Ovary (tissue), 9 donors: ENCODE data around the gene ICA1. TPM values are rescaled to one million over a fixed set of nuclear protein-coding genes. Genes with fewer than 3 reads are reported as not detected.
"Not testable (repeated sequence)": the region's sequence is repeated elsewhere in the genome, so short reads cannot be mapped to it uniquely, and the experiment has no call there.

Source experiments
- DNase-seq, 5 donors: peaks; one replicate each; pipeline ENCODE4 v3.0.0-alpha.2; 2019 to 2020
- H3K27ac ChIP-seq, 2 donors: fragments of 200-600 bp; one replicate each; pipeline versions ENCODE4 v1.5.1 to v1.8.0; 2019 to 2022
- H3K27me3 ChIP-seq: fragments of 200-600 bp; one replicate; pipeline ENCODE4 v1.8.0; 2022
- H3K36me3 ChIP-seq: fragments of 200-600 bp; sonication (generic); one replicate; pipeline ENCODE4 v1.5.1; 2019
- H3K4me1 ChIP-seq: one replicate; pipeline ENCODE4 v1.8.1; 2013; ENCODE audit warnings: mild to moderate bottlenecking, moderate library complexity; ENCODE audit not compliant: insufficient read depth
- H3K4me3 ChIP-seq: fragments of 200-600 bp; sonication (generic); one replicate; pipeline ENCODE4 v1.5.1; 2017
- H3K9me3 ChIP-seq, 2 donors: fragments of 200-600 bp in 1 of 2; sonication (generic) in 1 of 2; one replicate each; pipeline versions ENCODE4 v1.5.1 to v1.8.1; 2013 to 2019; ENCODE audit warnings: mild to moderate bottlenecking in 1 of 2, moderate library complexity in 1 of 2
- EP300 ChIP-seq: sonication (generic); formaldehyde crosslinking; IDR thresholded peaks from one replicate; pipeline ENCODE4 v1.6.1; 2017; ENCODE audit warnings: antibody characterized with exemption
- POLR2A ChIP-seq: fragments of 450-650 bp; IDR thresholded peaks from one replicate; pipeline ENCODE4 v1.6.1; 2017; ENCODE audit warnings: antibody characterized with exemption, mild to moderate bottlenecking, moderate library complexity
- WGBS, 3 donors: extraction: QIAGEN DNeasy Blood & Tissue Kit in 1 of 3; methylation state at CpG; one replicate each; pipeline versions ENCODE4 v1.1.5 to v1.1.7; 2013 to 2017; 5-methylcytosine and 5-hydroxymethylcytosine counted together
- intact Hi-C, 4 donors: fragments of 100-400 bp; cut with DNase I; formaldehyde crosslinking; loops; one replicate each; pipeline versions ENCODE4 v1.11.0 to v1.15.1; 2022 to 2023
- polyA plus RNA-seq, 2 donors: library from polyadenylated mRNA; stranded (reverse); fragments of 200-250 nt in 1 of 2; fragments of 350-450 nt in 1 of 2; fragmentation: Illumina TruSeq in 1 of 2; extraction: RNeasy Lipid Tissue Mini Kit (QIAGEN cat#74804) in 1 of 2; gene quantifications; one replicate each; pipeline ENCODE4 v1.2.3, GENCODE V29; 2013 to 2014
- total RNA-seq, 7 donors: library from RNA; depleted of rRNA in 2 of 7; stranded (reverse); fragments of >200 nt in 2 of 7; fragmentation: NEBNext Ultra II Directional in 3 of 7; extraction: Animal tissue kit (Norgen Biotek cat#: 25700) in 3 of 7; gene quantifications; one replicate each; pipeline versions ENCODE4 v1.1.0 to v1.2.4, GENCODE V29; 2016 to 2023
- TF ChIP-seq, protein P1 (sequence below), 3 donors: fragments of 450-650 bp in 2 of 3; fragments of 200-600 bp in 1 of 3; IDR thresholded peaks; one replicate each; pipeline versions ENCODE4 v1.5.1 to v1.8.0; 2016 to 2022; ENCODE audit warnings: antibody characterized with exemption in 3 of 3, mild to moderate bottlenecking in 1 of 3
- donor health status: DM: no; HTN: no; CAD: no; lungs with moderate emphysema.
- donor health status: DM: no; HTN: no; CAD: no.
- donor health status: Bipolar disorder and iron deficiency.
- donor health status: DM: yes; HTN: yes; CAD: no.
- donor health status: DM: no; HTN: no; CAD: no.
- donor health status: DM: yes; HTN: yes; CAD: no.

ICA1 gene
- total and polyA plus RNA-seq, 9 donors = 2.1 to 19.4 (median 4.7) TPM

DNA sequence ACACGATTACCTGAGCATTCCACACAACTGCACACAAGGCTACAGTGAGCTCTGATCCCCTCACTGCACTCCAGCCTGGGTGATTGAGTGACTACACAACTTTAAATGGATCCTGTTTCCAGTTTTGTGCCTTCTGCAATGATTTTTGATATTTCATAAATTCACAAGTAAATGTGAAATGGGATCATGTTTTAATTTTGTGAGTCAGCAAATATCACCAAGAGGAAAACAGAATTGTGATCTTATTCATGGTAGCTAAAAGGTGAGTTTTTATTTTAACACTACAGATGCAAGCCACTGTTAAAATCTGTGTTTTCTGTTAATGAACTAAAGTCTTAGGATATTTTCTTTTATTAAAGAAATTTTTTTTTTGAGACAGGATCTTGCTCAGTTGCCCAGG lies 11.4 kb downstream of the ICA1 start:
- intact Hi-C loops = no loop called here
- no peak for TF ChIP-seq POLR2A
- TF ChIP-seq, protein P1, sequence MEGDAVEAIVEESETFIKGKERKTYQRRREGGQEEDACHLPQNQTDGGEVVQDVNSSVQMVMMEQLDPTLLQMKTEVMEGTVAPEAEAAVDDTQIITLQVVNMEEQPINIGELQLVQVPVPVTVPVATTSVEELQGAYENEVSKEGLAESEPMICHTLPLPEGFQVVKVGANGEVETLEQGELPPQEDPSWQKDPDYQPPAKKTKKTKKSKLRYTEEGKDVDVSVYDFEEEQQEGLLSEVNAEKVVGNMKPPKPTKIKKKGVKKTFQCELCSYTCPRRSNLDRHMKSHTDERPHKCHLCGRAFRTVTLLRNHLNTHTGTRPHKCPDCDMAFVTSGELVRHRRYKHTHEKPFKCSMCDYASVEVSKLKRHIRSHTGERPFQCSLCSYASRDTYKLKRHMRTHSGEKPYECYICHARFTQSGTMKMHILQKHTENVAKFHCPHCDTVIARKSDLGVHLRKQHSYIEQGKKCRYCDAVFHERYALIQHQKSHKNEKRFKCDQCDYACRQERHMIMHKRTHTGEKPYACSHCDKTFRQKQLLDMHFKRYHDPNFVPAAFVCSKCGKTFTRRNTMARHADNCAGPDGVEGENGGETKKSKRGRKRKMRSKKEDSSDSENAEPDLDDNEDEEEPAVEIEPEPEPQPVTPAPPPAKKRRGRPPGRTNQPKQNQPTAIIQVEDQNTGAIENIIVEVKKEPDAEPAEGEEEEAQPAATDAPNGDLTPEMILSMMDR (IDR thresholded peaks at IDR 0.05) = no peak
- no peak for TF ChIP-seq EP300
- Histone ChIP-seq H3K4me3 (no peak overlapping the region), H3K27ac (no peak overlapping the region), H3K27me3 (no peaks in the 10 kb centered on the region), H3K4me1 (no peaks in the 10 kb centered on the region), H3K9me3 (no peaks in the 10 kb centered on the region), H3K36me3 (no peaks in the 10 kb centered on the region)
- WGBS, 3 donors = 88 to 95% (median 94%) methylated on average over 1 of the region's 1 CpG
- DNase-seq = no peak

- Histone ChIP-seq H3K4me3 (no peak overlapping the region), H3K27me3 (no peaks in the 10 kb centered on the region), H3K36me3 (no peaks in the 10 kb centered on the region), H3K4me1 (no peaks in the 10 kb centered on the region), H3K9me3 (no peaks in the 10 kb centered on the region), H3K27ac (no peak overlapping the region)
- intact Hi-C loops = no loop called here
- TF ChIP-seq EP300 (no peak), POLR2A (no peak)
- TF ChIP-seq, protein P1 (IDR thresholded peaks at IDR 0.05) = no peak
- 84 to 94% (median 85%) methylated on average over 4 of the region's 4 CpGs for WGBS, 3 donors
- no peak for DNase-seq
These were observed 12.8 kb downstream of the ICA1 start for GRCh38 chr7:8249121-8249520.

DNA sequence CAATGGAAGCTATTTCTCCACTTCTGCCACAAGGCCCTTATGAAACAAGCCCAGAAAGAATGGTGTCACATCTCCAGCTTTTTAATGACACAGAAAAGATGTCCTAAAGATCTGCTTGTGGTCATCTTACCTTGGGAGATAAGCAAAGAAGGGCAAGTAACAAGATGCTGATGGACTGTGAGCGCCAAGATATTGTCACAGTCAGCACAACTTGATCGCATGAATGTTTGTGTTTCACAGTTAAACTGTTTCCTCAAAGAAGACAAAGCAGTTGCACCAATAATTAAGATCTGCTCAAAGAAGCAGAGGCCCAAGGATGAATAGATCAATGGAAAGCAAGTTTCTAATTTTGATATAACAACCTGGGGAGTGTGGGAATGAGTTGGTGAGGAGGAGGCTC lies 15.9 kb downstream of the ICA1 start:
- Histone ChIP-seq H3K4me3 (no peak overlapping the region), H3K4me1 (no peaks in the 10 kb centered on the region), H3K27me3 (no peaks in the 10 kb centered on the region), H3K9me3 (no peaks in the 10 kb centered on the region), H3K27ac (no peak overlapping the region), H3K36me3 (no peaks in the 10 kb centered on the region)
- intact Hi-C loops = no loop called here
- DNase-seq = no peak
- WGBS, 3 donors = 91 to 96% (median 92%) methylated on average over 2 of the region's 2 CpGs
- TF ChIP-seq POLR2A = no peak
- TF ChIP-seq, protein P1 (IDR thresholded peaks at IDR 0.05) = no peak
- no peak for TF ChIP-seq EP300

DNA sequence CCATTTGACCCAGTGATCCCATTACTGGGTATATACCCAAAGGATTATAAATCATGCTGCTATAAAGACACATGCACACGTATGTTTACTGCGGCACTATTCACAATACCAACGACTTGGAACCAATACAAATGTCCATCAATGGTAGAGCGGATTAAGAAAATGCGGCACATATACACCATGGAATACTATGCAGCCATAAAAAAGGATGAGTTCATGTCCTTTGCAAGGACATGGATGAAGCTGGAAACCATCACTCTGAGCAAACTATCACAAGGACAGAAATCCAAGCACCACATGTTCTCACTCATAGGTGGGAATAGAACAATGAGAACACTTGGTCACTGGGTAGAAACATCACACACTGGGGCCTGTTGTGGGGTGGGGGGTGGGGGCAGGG lies 16.9 kb downstream of the ICA1 start:
- WGBS, 3 donors = 92 to 97% (median 96%) methylated on average over 5 of the region's 5 CpGs
- H3K27ac ChIP-seq, H3K4me3 ChIP-seq, DNase-seq, H3K27me3 ChIP-seq, intact Hi-C loops, H3K36me3 ChIP-seq, H3K9me3 ChIP-seq, H3K4me1 ChIP-seq: not testable (repeated sequence)

GRCh38 chr7:8243059-8243458 lies 18.9 kb downstream of the ICA1 start:
- H3K4me1 ChIP-seq, DNase-seq, H3K36me3 ChIP-seq, H3K27me3 ChIP-seq, H3K9me3 ChIP-seq, H3K4me3 ChIP-seq, H3K27ac ChIP-seq, intact Hi-C loops: not testable (repeated sequence)
- 86 to 91% (median 86%) methylated on average over 5 of the region's 5 CpGs for WGBS, 3 donors

- intact Hi-C loops, H3K36me3 ChIP-seq: not testable (repeated sequence)
- 70 to 76% (median 72%) methylated on average over 10 of the region's 10 CpGs for WGBS, 3 donors
These were observed 22.1 kb downstream of the ICA1 start for GRCh38 chr7:8239702-8240362.

More at GRCh38 chr7:8239702-8240362, 22.1 kb downstream of the ICA1 start:
- DNase-seq, H3K27ac ChIP-seq, H3K4me1 ChIP-seq, H3K27me3 ChIP-seq, H3K4me3 ChIP-seq, H3K9me3 ChIP-seq: not testable (repeated sequence)
